Measurements from ENCODE around the gene PRICKLE1.
"Not testable (repeated sequence)": the region's sequence is repeated elsewhere in the genome, so short reads cannot be mapped to it uniquely, and the experiment has no call there.

The PRICKLE1 gene

DNA sequence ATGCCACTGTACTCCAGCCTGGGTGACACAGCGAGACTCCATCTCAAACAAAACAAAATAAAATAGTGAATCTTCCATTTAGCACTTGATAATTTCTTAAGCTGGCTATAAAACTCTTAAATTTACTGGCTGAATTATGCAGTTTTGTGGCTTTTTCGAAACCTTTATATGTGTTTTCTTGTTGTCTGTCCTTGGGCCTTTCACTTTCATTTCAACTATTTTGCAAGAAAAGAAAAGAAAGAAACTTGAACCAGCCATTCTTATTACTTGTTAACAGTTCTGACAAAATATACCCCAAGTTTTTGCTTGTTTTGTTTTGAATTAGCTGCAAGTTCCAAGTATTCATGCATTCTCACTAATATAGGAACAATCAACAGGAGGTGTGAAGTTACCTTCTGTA is 42.8 kb downstream of the PRICKLE1 start:
- no peak overlapping the region for H3K4me3 ChIP-seq (ENCODE audit: low read length)
- no peak overlapping the region for H3K9ac ChIP-seq (ENCODE audit: low read depth, low read length)
- no peak overlapping the region for H3K4me2 ChIP-seq (ENCODE audit: low read length)
- H3K4me1 ChIP-seq (ENCODE audit: control insufficient read depth, insufficient read depth, low read length) = no peaks in the 10 kb centered on the region
- H3K36me3 ChIP-seq (ENCODE audit: insufficient read depth, low read length) = no peaks in the 10 kb centered on the region
- no peaks in the 10 kb centered on the region for H3K27me3 ChIP-seq (ENCODE audit: control insufficient read depth, insufficient read depth, low read length)
- no peaks in the 10 kb centered on the region for H3K9me3 ChIP-seq (replicated peaks; ENCODE audit: low read length)

DNA sequence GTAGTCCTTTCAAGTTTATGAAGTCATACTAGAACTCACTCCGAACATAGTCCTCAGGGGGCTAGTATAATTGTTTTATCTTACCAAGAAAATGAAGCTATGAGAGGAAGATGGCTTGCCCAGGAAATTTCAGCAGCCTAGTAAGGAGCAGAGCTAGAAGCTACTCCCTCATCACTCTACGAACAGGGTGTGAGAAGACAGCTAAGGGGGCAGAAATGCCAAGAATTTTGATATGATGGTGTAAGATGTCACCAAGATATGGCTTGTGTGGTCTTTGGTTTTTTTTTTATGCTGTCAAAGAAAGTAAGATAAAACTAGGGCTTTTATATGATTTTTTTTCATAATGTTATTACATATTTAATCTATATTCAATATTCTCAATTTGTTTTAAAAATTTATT is 47.6 kb downstream of the PRICKLE1 start:
- no peaks in the 10 kb centered on the region for H3K9me3 ChIP-seq (replicated peaks; ENCODE audit: low read length)
- H3K27me3 ChIP-seq (ENCODE audit: control insufficient read depth, insufficient read depth, low read length) = no peaks in the 10 kb centered on the region
- no peaks in the 10 kb centered on the region for H3K4me1 ChIP-seq (ENCODE audit: control insufficient read depth, insufficient read depth, low read length)
- no peaks in the 10 kb centered on the region for H3K36me3 ChIP-seq (ENCODE audit: insufficient read depth, low read length)
- H3K9ac ChIP-seq (ENCODE audit: low read depth, low read length) = no peak overlapping the region
- H3K4me2 ChIP-seq (ENCODE audit: low read length) = no peak overlapping the region
- no peak overlapping the region for H3K4me3 ChIP-seq (ENCODE audit: low read length)

DNA sequence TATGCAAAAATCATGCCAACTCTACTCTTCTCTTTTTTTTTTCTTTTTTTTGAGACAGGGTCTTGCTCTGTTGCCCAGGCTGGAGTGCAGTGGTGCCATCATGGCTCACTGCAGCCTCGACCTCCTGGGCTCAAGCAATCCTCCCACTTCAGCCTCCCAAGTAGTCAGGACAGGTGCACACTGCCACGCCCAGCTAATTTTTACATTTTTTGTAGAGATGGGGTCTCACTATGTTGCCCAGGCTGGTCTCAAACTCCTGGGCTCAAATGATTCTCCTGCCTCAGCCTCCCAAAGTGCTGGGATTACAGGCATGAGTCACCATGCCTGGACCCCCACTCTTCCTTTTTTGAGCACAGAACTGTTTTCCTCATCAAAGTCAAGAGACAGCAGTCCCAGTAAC is 48.2 kb downstream of the PRICKLE1 start:
- H3K9ac ChIP-seq (ENCODE audit: low read depth, low read length); H3K4me3 ChIP-seq (ENCODE audit: low read length); H3K4me1 ChIP-seq (ENCODE audit: control insufficient read depth, insufficient read depth, low read length); H3K9me3 ChIP-seq (replicated peaks; ENCODE audit: low read length); H3K4me2 ChIP-seq (ENCODE audit: low read length); H3K36me3 ChIP-seq (ENCODE audit: insufficient read depth, low read length); H3K27me3 ChIP-seq (ENCODE audit: control insufficient read depth, insufficient read depth, low read length): not testable (repeated sequence)

DNA sequence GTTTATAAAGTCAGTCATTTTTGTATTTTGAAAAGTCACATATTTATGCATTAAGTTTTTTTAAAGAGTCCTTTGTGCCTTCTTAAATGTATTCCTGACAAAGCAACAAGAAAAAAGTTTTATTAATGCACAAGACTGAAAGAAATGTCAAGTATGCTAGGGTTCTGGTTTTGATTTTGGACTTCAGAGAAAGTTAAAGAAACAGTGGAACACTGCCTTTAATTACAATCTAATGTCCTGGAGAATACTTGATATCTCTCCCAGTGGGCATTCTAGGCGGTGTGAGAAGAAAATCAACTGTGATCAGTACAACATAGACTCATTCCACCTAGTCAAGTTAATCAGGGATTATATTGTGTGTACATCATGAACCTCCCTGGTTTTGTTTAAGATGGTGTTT is 49.9 kb downstream of the PRICKLE1 start:
- Histone ChIP-seq H3K4me2 (ENCODE audit: low read length) (no peak overlapping the region), H3K36me3 (ENCODE audit: insufficient read depth, low read length) (no peaks in the 10 kb centered on the region), H3K9me3 (replicated peaks; ENCODE audit: low read length) (no peaks in the 10 kb centered on the region), H3K4me3 (ENCODE audit: low read length) (no peak overlapping the region), H3K4me1 (ENCODE audit: control insufficient read depth, insufficient read depth, low read length) (no peaks in the 10 kb centered on the region), H3K9ac (ENCODE audit: low read depth, low read length) (no peak overlapping the region), H3K27me3 (ENCODE audit: control insufficient read depth, insufficient read depth, low read length) (no peaks in the 10 kb centered on the region)

DNA sequence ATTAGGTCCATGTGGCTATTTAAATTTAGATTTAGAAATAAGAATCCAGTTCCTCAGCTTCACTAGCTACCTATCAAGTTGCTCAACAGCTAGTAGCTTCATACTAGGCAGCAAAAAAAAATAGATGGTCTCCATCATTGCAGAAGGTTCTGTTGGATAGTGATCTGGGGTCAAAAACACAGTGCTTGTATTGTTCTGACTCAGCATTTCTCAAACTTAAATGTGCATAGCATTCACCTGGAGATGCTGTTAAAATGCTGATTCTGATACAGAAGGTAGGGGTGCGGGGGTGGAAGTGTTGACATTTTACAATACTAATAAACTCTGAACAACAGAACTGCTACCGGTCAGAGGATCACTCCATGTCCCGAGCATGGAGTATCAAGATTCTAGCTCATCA is 51.3 kb downstream of the PRICKLE1 start:
- Histone ChIP-seq H3K27me3 (ENCODE audit: control insufficient read depth, insufficient read depth, low read length) (no peaks in the 10 kb centered on the region), H3K36me3 (ENCODE audit: insufficient read depth, low read length) (no peaks in the 10 kb centered on the region), H3K9me3 (replicated peaks; ENCODE audit: low read length) (no peaks in the 10 kb centered on the region), H3K4me3 (ENCODE audit: low read length) (no peak overlapping the region), H3K4me1 (ENCODE audit: control insufficient read depth, insufficient read depth, low read length) (no peaks in the 10 kb centered on the region), H3K9ac (ENCODE audit: low read depth, low read length) (no peak overlapping the region), H3K4me2 (ENCODE audit: low read length) (no peak overlapping the region)

DNA sequence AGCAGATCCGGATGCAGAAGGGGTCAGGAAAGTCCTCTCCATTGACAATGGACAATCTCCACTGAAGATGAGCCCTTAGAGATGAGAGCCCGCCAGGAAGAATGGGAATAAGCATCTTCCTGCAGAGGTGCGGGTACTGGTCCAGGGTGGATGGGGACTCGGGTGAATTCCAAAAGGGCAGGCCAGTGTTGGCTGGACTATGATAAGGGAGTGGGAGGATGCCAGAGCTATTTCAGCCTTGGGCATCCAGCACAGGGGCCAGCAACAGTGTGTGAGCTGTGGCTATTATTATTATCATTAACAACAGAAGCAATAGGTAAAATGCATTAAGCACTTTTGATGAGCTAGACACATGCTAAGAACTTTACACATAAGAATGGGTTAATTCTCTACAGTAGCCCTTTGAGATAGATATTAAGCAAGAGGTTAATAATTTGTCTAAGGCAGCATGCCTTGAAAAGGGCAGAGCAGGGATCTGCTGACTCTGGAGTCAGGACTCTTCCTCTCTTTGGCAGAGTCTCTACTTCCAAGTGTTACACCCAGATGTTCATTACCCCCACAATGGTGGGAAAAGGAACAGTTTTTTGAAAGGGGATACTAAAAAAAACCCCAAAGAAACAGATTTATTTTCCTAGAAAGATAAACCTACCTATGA is 55.2 kb downstream of the PRICKLE1 start:
- Histone ChIP-seq H3K27me3 (ENCODE audit: control insufficient read depth, insufficient read depth, low read length) (no peaks in the 10 kb centered on the region), H3K36me3 (ENCODE audit: insufficient read depth, low read length) (no peaks in the 10 kb centered on the region), H3K4me2 (ENCODE audit: low read length) (no peak overlapping the region), H3K4me1 (ENCODE audit: control insufficient read depth, insufficient read depth, low read length) (no peaks in the 10 kb centered on the region), H3K9ac (ENCODE audit: low read depth, low read length) (no peak overlapping the region), H3K9me3 (replicated peaks; ENCODE audit: low read length) (no peaks in the 10 kb centered on the region), H3K4me3 (ENCODE audit: low read length) (no peak overlapping the region)

DNA sequence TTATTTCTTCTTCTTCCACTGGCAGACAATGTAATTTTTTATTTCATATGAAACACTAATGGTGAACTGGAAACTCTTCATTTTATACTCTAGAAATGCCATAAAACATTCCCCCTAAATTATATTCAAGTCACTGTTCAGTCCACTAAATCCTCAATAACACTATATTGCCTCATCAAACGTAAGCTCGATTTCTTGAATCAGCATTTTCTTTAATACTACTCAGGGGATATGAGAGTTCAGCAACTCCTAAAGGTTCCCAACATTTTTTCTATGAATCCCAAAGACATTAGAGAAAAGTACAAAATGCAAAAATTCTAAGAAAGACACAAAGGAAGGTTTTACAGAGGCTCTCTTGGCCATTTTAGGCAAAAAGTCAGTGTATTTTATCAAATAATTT is 59.3 kb downstream of the PRICKLE1 start:
- Histone ChIP-seq H3K9me3 (replicated peaks; ENCODE audit: low read length) (no peaks in the 10 kb centered on the region), H3K27me3 (ENCODE audit: control insufficient read depth, insufficient read depth, low read length) (no peaks in the 10 kb centered on the region), H3K9ac (ENCODE audit: low read depth, low read length) (no peak overlapping the region), H3K4me2 (ENCODE audit: low read length) (no peak overlapping the region), H3K36me3 (ENCODE audit: insufficient read depth, low read length) (no peaks in the 10 kb centered on the region), H3K4me3 (ENCODE audit: low read length) (no peak overlapping the region), H3K4me1 (ENCODE audit: control insufficient read depth, insufficient read depth, low read length) (no peaks in the 10 kb centered on the region)

DNA sequence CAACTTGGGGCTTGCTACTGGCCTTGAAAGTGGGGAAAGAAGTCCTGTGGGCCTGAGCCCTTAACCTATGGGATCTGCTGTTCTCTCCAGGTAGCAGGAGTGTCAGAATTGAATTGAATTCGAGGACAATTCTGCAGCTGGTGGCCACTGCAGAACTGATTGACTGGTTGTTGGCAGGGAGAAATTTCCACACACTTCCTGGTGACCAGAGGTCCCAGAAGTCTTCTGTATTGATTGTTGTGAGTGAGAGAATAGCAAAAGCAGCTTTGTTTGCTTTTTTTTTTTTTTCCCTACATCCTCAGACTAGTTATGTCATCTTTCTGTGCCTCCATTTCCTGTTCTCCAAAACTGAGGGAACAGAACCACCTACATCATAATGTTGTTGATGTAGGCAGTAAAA is 64.1 kb downstream of the PRICKLE1 start:
- H3K9me3 ChIP-seq (replicated peaks; ENCODE audit: low read length) = no peaks in the 10 kb centered on the region
- H3K4me3 ChIP-seq (ENCODE audit: low read length) = no peak overlapping the region
- no peak overlapping the region for H3K4me2 ChIP-seq (ENCODE audit: low read length)
- H3K27me3 ChIP-seq (ENCODE audit: control insufficient read depth, insufficient read depth, low read length) = no peaks in the 10 kb centered on the region
- no peaks in the 10 kb centered on the region for H3K4me1 ChIP-seq (ENCODE audit: control insufficient read depth, insufficient read depth, low read length)
- no peaks in the 10 kb centered on the region for H3K36me3 ChIP-seq (ENCODE audit: insufficient read depth, low read length)
- no peak overlapping the region for H3K9ac ChIP-seq (ENCODE audit: low read depth, low read length)

DNA sequence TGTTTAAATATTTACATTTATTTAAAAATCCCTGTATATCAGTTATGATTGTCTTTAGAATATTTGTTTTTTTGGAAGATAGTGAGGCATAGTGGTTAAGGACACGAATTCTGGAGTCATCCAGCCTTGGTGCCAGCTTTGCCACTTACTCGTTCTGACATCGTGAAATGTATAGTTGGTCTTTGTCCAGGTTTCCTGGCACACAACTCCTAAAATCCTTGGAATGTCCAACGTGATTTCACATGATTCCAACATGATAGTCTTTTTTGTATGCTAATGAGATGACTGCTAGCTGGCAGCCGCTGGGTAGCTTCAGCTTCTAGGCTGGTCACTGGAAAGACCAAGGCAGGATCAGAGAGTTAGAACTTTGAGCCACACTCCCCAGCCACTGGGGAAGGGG is 64.8 kb downstream of the PRICKLE1 start:
- H3K4me2 ChIP-seq (ENCODE audit: low read length) = no peak overlapping the region
- no peak overlapping the region for H3K9ac ChIP-seq (ENCODE audit: low read depth, low read length)
- H3K27me3 ChIP-seq (ENCODE audit: control insufficient read depth, insufficient read depth, low read length) = no peaks in the 10 kb centered on the region
- H3K4me3 ChIP-seq (ENCODE audit: low read length) = no peak overlapping the region
- H3K36me3 ChIP-seq (ENCODE audit: insufficient read depth, low read length) = no peaks in the 10 kb centered on the region
- H3K9me3 ChIP-seq (replicated peaks; ENCODE audit: low read length) = no peaks in the 10 kb centered on the region
- H3K4me1 ChIP-seq (ENCODE audit: control insufficient read depth, insufficient read depth, low read length) = no peaks in the 10 kb centered on the region

DNA sequence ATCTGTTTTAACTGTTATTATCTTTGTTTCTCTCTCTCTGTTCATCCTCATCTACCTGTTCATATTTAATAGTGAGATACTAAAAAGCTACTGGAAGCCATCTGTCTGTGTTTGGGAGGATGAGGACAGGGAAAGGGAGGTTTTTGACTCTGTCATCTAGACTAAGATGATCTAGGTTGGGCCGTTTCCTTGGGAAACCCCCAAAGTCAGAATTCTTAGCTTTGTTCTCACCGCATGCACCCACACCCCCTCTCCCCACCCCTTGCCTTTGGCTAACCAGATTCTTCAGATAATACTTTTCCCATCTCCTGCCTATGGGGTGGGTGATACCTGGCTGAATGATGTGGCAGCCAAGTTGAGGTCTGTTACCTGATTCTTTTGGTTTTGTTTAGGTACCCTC is 73.0 kb downstream of the PRICKLE1 start:
- Histone ChIP-seq H3K27me3 (ENCODE audit: control insufficient read depth, insufficient read depth, low read length) (no peaks in the 10 kb centered on the region), H3K4me2 (ENCODE audit: low read length) (no peak overlapping the region), H3K4me3 (ENCODE audit: low read length) (no peak overlapping the region), H3K4me1 (ENCODE audit: control insufficient read depth, insufficient read depth, low read length) (no peaks in the 10 kb centered on the region), H3K9ac (ENCODE audit: low read depth, low read length) (no peak overlapping the region), H3K36me3 (ENCODE audit: insufficient read depth, low read length) (no peaks in the 10 kb centered on the region), H3K9me3 (replicated peaks; ENCODE audit: low read length) (no peaks in the 10 kb centered on the region)

DNA sequence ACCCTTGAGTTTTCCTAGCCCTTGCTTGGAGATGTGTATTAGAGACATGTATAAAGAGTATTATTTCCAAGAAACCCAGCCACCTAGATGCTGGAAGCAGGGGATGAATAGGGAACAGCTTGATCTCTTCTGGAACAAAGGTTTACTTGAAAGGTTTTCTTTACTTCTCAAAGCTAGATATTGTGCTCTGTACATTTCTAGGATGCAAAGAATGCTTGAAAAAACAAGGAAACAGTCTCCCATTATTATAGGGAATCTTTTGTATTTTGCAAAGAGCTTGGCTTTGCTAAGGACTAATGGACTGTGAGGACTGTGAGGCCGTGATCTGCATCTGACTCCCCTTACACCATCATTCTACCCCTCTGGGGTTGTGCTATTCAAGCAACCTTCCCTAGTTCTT is 77.9 kb downstream of the PRICKLE1 start:
- H3K4me1 ChIP-seq (ENCODE audit: control insufficient read depth, insufficient read depth, low read length) = no peaks in the 10 kb centered on the region
- H3K4me3 ChIP-seq (ENCODE audit: low read length) = no peak overlapping the region
- no peak overlapping the region for H3K9ac ChIP-seq (ENCODE audit: low read depth, low read length)
- H3K9me3 ChIP-seq (replicated peaks; ENCODE audit: low read length) = no peaks in the 10 kb centered on the region
- no peak overlapping the region for H3K4me2 ChIP-seq (ENCODE audit: low read length)
- no peaks in the 10 kb centered on the region for H3K36me3 ChIP-seq (ENCODE audit: insufficient read depth, low read length)
- no peaks in the 10 kb centered on the region for H3K27me3 ChIP-seq (ENCODE audit: control insufficient read depth, insufficient read depth, low read length)

DNA sequence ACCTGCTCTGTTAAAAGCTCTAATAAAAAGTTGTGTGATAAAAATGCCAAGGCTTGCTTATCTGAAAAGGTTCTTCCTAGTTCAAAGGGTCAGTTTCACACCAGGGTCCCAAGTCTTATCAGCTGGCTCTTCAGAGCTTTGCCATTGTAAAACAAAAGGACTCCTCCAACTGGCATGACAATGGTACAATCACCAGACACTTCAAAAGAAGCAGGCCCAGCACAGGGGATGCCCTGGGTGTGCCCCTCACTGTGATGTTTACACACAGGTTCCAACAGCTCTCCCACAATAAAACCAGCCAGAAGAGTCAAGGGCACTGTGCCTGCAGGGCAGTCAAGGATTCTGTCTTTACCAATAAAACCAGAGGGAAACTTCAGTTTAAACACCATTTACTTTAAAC is 78.7 kb downstream of the PRICKLE1 start:
- Histone ChIP-seq H3K27me3 (ENCODE audit: control insufficient read depth, insufficient read depth, low read length) (no peaks in the 10 kb centered on the region), H3K4me2 (ENCODE audit: low read length) (no peak overlapping the region), H3K36me3 (ENCODE audit: insufficient read depth, low read length) (no peaks in the 10 kb centered on the region), H3K4me1 (ENCODE audit: control insufficient read depth, insufficient read depth, low read length) (no peaks in the 10 kb centered on the region), H3K9ac (ENCODE audit: low read depth, low read length) (no peak overlapping the region), H3K9me3 (replicated peaks; ENCODE audit: low read length) (no peaks in the 10 kb centered on the region), H3K4me3 (ENCODE audit: low read length) (no peak overlapping the region)

Data from skeletal muscle satellite cell (primary cell).